K562 (cell line): ENCODE results near the gene YOD1. TPM values are rescaled to one million over a fixed set of nuclear protein-coding genes. Genes with fewer than 3 reads are reported as not detected.
A peak's percentile ranks its signal among the peaks of the same experiment; 100 is the strongest.

Experiments
- CBX5 ChIP-seq: IDR thresholded peaks from 2 replicates; pipeline ENCODE4 v1.6.1; 2014; ENCODE audit warnings: low read depth, borderline replicate concordance
- ELF1 ChIP-seq: fragments of 200-800 bp; sonication (Bioruptor generic); IDR thresholded peaks from 2 replicates; pipeline ENCODE4 v1.6.1; 2016; ENCODE audit warnings: missing genetic modification characterization, missing compliant biosample characterization
- FUS ChIP-seq: fragments of 200-400 bp; formaldehyde crosslinking; optimal IDR thresholded peaks from 2 replicates; pipeline ENCODE3; 2017; ENCODE audit warnings: low read depth, low read length
- HDAC2 ChIP-seq: fragments of 450-650 bp; IDR thresholded peaks from 2 replicates; pipeline ENCODE4 v1.6.1; 2016; ENCODE audit warnings: mild to moderate bottlenecking
- HMG20B ChIP-seq: fragments of 250-450 bp; sonication (Bioruptor Pico); IDR thresholded peaks from 2 replicates; pipeline ENCODE4 v1.5.0; 2021; ENCODE audit warnings: mild to moderate bottlenecking
- MAFK ChIP-seq: IDR thresholded peaks from 2 replicates; pipeline ENCODE4 v1.6.1; 2011; ENCODE audit warnings: low read length, improper control_type of control experiment
- MNT ChIP-seq, 2 experiments: fragments of 450-650 bp; conservative IDR thresholded peaks; 2 replicates each; pipeline ENCODE4 v1.6.1; 2017; ENCODE audit warnings: mild to moderate bottlenecking in 2 of 2, moderate library complexity in 2 of 2
- NFATC3 ChIP-seq: fragments of 450-650 bp; IDR thresholded peaks from 2 replicates; pipeline ENCODE4 v1.6.1; 2017; ENCODE audit warnings: mild to moderate bottlenecking
- POLR2A ChIP-seq: fragments of 450-650 bp; conservative IDR thresholded peaks from 2 replicates; pipeline ENCODE4 v1.6.1; 2016
- SIN3B ChIP-seq: fragments of 450-650 bp; IDR thresholded peaks from 2 replicates; pipeline ENCODE4 v1.6.1; 2017; ENCODE audit warnings: low read depth, mild to moderate bottlenecking, moderate library complexity
- SIX5 ChIP-seq, 2 experiments: IDR thresholded peaks; 2 replicates each; pipeline ENCODE4 v1.6.1; 2011; ENCODE audit warnings: low read length in 2 of 2, borderline replicate concordance in 1 of 2, low read depth in 1 of 2, mild to moderate bottlenecking in 1 of 2, moderate library complexity in 1 of 2; ENCODE audit not compliant: insufficient read depth in 1 of 2
- SNIP1 ChIP-seq: fragments of 450-650 bp; IDR thresholded peaks from 2 replicates; pipeline ENCODE4 v1.7.1; 2017; ENCODE audit warnings: low read depth, mild to moderate bottlenecking
- STAT5B ChIP-seq: fragments of 250-450 bp; sonication (Bioruptor Pico); IDR thresholded peaks from 2 replicates; pipeline ENCODE4 v1.8.0; 2021; ENCODE audit warnings: mild to moderate bottlenecking, inconsistent platforms
- ZBTB9 ChIP-seq: fragments of 450-650 bp; formaldehyde crosslinking; IDR thresholded peaks from 2 replicates; pipeline ENCODE4 v1.4.0; 2020; ENCODE audit warnings: mild to moderate bottlenecking, moderate library complexity
- ZNF280B ChIP-seq: fragments of 250-450 bp; sonication (Bioruptor Pico); IDR thresholded peaks from 2 replicates; pipeline ENCODE4 v1.5.1; 2021; ENCODE audit warnings: mild to moderate bottlenecking
- ZNF282 ChIP-seq: sonication (generic); formaldehyde crosslinking; IDR thresholded peaks from 2 replicates; pipeline ENCODE4 v1.8.1; 2023; ENCODE audit warnings: missing genetic modification reagents
- ZNF77 ChIP-seq: fragments of 250-450 bp; sonication (Bioruptor Pico); IDR thresholded peaks from 2 replicates; pipeline ENCODE4 v1.5.0; 2020
- ZSCAN32 ChIP-seq: fragments of 450-650 bp; formaldehyde crosslinking; IDR thresholded peaks from 2 replicates; pipeline ENCODE4 v1.4.0; 2020; ENCODE audit warnings: mild to moderate bottlenecking, moderate library complexity
- polyA plus RNA-seq, 8 experiments: library from polyadenylated mRNA; depleted of rRNA in 4 of 8; stranded (reverse) in 5 of 8; unstranded in 3 of 8; fragments of >200 nt; fragmentation: Nextera tagmentation in 2 of 8; fragmentation: Illumina TruSeq in 1 of 8; extraction: Ambion mirVana in 2 of 8; extraction: Trizol in 1 of 8; gene quantifications; 2 replicates each; pipeline versions ENCODE4 v1.2.1 to v1.2.3, GENCODE V29; 2011 to 2014; ENCODE audit warnings: inconsistent platforms in 1 of 8, missing spikeins in 1 of 8
- total RNA-seq, 7 experiments: library from RNA; depleted of rRNA in 6 of 7; stranded (reverse); fragments of >200 nt in 6 of 7; fragmentation: Illumina TruSeq in 2 of 7; extraction: Trizol in 2 of 7; gene quantifications; 2 replicates each; pipeline versions ENCODE4 v1.2.1 to v1.2.3, GENCODE V29; 2011 to 2021; ENCODE audit warnings: low replicate concordance in 1 of 7
- TF ChIP-seq, protein P1 (sequence below): fragments of 250-450 bp; sonication (Bioruptor Pico); IDR thresholded peaks from 2 replicates; pipeline ENCODE4 v1.8.0; 2022; ENCODE audit warnings: inconsistent platforms, mild to moderate bottlenecking, moderate library complexity, borderline replicate concordance

YOD1 gene
- total and polyA plus RNA-seq, 9 of the 15 experiments (the other 6 are each of a cell fraction or from before 2014, with no cell fraction given), result 18.2 to 78.1 (median 46.9) TPM

DNA sequence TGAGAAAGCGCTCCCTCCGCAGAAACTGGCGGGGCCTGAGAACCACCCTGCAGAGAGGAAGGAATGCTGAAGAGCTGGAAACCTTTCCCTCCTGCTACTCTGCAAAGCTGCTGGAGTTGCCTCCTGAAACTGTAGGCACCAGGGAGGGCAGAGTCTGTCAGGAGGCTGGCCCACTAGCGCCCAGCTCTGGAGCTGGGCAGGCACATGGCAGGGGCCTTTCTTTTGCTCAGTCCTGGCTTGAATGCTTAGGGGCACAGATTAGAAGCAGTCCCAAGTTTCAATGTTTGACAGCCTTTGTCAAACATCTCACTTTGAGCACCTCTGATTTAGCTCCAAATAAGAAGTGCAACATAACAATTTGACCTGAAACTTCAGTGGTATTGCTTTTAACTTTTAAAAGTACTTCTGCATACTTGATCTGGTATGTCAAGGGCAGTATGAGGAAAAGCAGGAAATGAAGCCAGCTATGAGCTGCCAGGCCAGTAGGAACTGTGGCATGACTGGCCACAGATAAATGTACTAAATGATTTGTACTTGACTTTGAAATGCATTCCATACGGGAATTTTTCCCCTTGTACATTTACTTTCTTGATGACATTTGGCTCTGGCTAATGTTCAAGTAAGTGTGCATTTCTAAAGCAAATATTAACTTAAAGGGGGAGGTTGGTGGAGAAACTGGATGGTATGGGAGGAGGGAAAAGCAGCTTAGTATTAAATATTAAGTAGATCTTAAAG lies 25.7 kb downstream of the YOD1 start (continued):
- TF ChIP-seq, protein P1, sequence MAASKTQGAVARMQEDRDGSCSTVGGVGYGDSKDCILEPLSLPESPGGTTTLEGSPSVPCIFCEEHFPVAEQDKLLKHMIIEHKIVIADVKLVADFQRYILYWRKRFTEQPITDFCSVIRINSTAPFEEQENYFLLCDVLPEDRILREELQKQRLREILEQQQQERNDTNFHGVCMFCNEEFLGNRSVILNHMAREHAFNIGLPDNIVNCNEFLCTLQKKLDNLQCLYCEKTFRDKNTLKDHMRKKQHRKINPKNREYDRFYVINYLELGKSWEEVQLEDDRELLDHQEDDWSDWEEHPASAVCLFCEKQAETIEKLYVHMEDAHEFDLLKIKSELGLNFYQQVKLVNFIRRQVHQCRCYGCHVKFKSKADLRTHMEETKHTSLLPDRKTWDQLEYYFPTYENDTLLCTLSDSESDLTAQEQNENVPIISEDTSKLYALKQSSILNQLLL (CRISPR knock-in tag), result no peak
- TF ChIP-seq ZNF282 (CRISPR knock-in tag) (no peak), ELF1 (no peak), SIN3B (no peak), SIX5 (IDR thresholded peaks at IDR 0.05; ENCODE audit: borderline replicate concordance in 1 of 2, insufficient read depth in 1 of 2, low read depth in 1 of 2, low read length in 2 of 2) (no peak), STAT5B (no peak), POLR2A (no peak), HMG20B (CRISPR knock-in tag) (no peak), SNIP1 (no peak), CBX5 (no peak), ZNF77 (CRISPR knock-in tag) (no peak), ZSCAN32 (CRISPR knock-in tag) (0 out of 2 replicates have a peak, but pooled peaks have one; percentile 55), ZNF280B (CRISPR knock-in tag) (no peak), NFATC3 (0 out of 2 replicates have a peak, but pooled peaks have one; percentile 55), HDAC2 (no peak), MAFK (peak; percentile 18; the same call in 1 of the 2 replicates), FUS (no peak), MNT (conservative IDR thresholded peaks at IDR 0.05) (0 out of 4 replicates have a peak, but pooled peaks have one; percentile 4 to 10), ZBTB9 (CRISPR knock-in tag) (peak; percentile 81; the same call in 1 of the 2 replicates)
